Measurements from ENCODE around the gene CEBPG.

Gene CEBPG

GRCh38 chr19:33373453-33374235, at the start of gene CEBPG:
Gene CEBPG (plus strand): TSS chr19:33373709. CDS start chr19:33379240, 5,531 bp downstream.
- H3K36me3 Mint-ChIP-seq: peaks cover 13% of the 10 kb centered on the region
- peak within 1 kb of the TSS; percentile 88 for H3K4me3 Mint-ChIP-seq
- ATAC-seq: peak; percentile 96
- H3K27ac Mint-ChIP-seq: peak within 1 kb of the TSS; percentile 95
- H3K27me3 Mint-ChIP-seq: no peaks in the 10 kb centered on the region
- H3K9me3 Mint-ChIP-seq: no peaks in the 10 kb centered on the region
- peaks cover 50% of the 10 kb centered on the region for H3K4me1 Mint-ChIP-seq

GRCh38 chr19:33324628-33325027, 48.9 kb upstream of the CEBPG start:
- H3K4me1 Mint-ChIP-seq: no peaks in the 10 kb centered on the region
- H3K9me3 Mint-ChIP-seq: peaks cover 13% of the 10 kb centered on the region
- H3K4me3 Mint-ChIP-seq: no peak overlapping the region
- peaks cover 17% of the 10 kb centered on the region for H3K27me3 Mint-ChIP-seq
- no peak overlapping the region for H3K27ac Mint-ChIP-seq
- H3K36me3 Mint-ChIP-seq: no peaks in the 10 kb centered on the region
- ATAC-seq: no peak

GRCh38 chr19:33325920-33326319, 47.6 kb upstream of the CEBPG start:
- Mint-ChIP-seq H3K27ac (no peak overlapping the region), H3K36me3 (no peaks in the 10 kb centered on the region), H3K4me1 (no peaks in the 10 kb centered on the region), H3K27me3 (peaks cover 26% of the 10 kb centered on the region), H3K4me3 (no peak overlapping the region), H3K9me3 (peaks cover 8% of the 10 kb centered on the region)
- ATAC-seq: no peak

- Mint-ChIP-seq H3K27me3 (peaks cover 26% of the 10 kb centered on the region), H3K9me3 (no peaks in the 10 kb centered on the region), H3K4me1 (peaks cover 9% of the 10 kb centered on the region), H3K4me3 (no peak overlapping the region), H3K27ac (no peak overlapping the region), H3K36me3 (no peaks in the 10 kb centered on the region)
- no peak for ATAC-seq
Measured at GRCh38 chr19:33329060-33329459, 44.4 kb upstream of the CEBPG start.

GRCh38 chr19:33329736-33330135, 43.8 kb upstream of the CEBPG start:
- Mint-ChIP-seq H3K4me1 (peaks cover 9% of the 10 kb centered on the region), H3K36me3 (no peaks in the 10 kb centered on the region), H3K27me3 (peaks cover 26% of the 10 kb centered on the region), H3K27ac (no peak overlapping the region), H3K4me3 (no peak overlapping the region), H3K9me3 (no peaks in the 10 kb centered on the region)
- ATAC-seq: no peak

- no peak overlapping the region for H3K27ac Mint-ChIP-seq
- H3K9me3 Mint-ChIP-seq: no peaks in the 10 kb centered on the region
- H3K27me3 Mint-ChIP-seq: peaks cover 26% of the 10 kb centered on the region
- no peaks in the 10 kb centered on the region for H3K36me3 Mint-ChIP-seq
- H3K4me1 Mint-ChIP-seq: peaks cover 9% of the 10 kb centered on the region
- peak; percentile 69 for ATAC-seq
- no peak overlapping the region for H3K4me3 Mint-ChIP-seq
Measured at GRCh38 chr19:33332248-33332647, 41.3 kb upstream of the CEBPG start.

GRCh38 chr19:33333151-33333550, 40.4 kb upstream of the CEBPG start:
- Mint-ChIP-seq H3K36me3 (no peaks in the 10 kb centered on the region), H3K27ac (no peak overlapping the region), H3K27me3 (peaks cover 24% of the 10 kb centered on the region), H3K4me1 (peaks cover 9% of the 10 kb centered on the region), H3K4me3 (no peak overlapping the region), H3K9me3 (peaks cover 3% of the 10 kb centered on the region)
- ATAC-seq: no peak

- Mint-ChIP-seq H3K36me3 (no peaks in the 10 kb centered on the region), H3K27me3 (peaks cover 19% of the 10 kb centered on the region), H3K4me3 (no peak overlapping the region), H3K27ac (no peak overlapping the region), H3K4me1 (peaks cover 9% of the 10 kb centered on the region), H3K9me3 (peaks cover 3% of the 10 kb centered on the region)
- no peak for ATAC-seq
Measured at GRCh38 chr19:33333642-33334041, 39.9 kb upstream of the CEBPG start.

- Mint-ChIP-seq H3K4me3 (no peak overlapping the region), H3K4me1 (peaks cover 9% of the 10 kb centered on the region), H3K27me3 (peaks cover 16% of the 10 kb centered on the region), H3K36me3 (no peaks in the 10 kb centered on the region), H3K9me3 (peaks cover 3% of the 10 kb centered on the region), H3K27ac (no peak overlapping the region)
- ATAC-seq: no peak
Measured at GRCh38 chr19:33334271-33334670, 39.2 kb upstream of the CEBPG start.

GRCh38 chr19:33335446-33335845, 38.1 kb upstream of the CEBPG start:
- Mint-ChIP-seq H3K4me1 (peaks cover 9% of the 10 kb centered on the region), H3K27ac (no peak overlapping the region), H3K36me3 (no peaks in the 10 kb centered on the region)

GRCh38 chr19:33339016-33339984, 34.2 kb upstream of the CEBPG start:
- H3K4me3 Mint-ChIP-seq: no peak overlapping the region
- peaks cover 38% of the 10 kb centered on the region for H3K27me3 Mint-ChIP-seq
- peaks cover 3% of the 10 kb centered on the region for H3K9me3 Mint-ChIP-seq
- no peak for ATAC-seq
- no peaks in the 10 kb centered on the region for H3K4me1 Mint-ChIP-seq
- H3K27ac Mint-ChIP-seq: no peak overlapping the region
- H3K36me3 Mint-ChIP-seq: no peaks in the 10 kb centered on the region

More at GRCh38 chr19:33335446-33335845, 38.1 kb upstream of the CEBPG start:
- H3K9me3 Mint-ChIP-seq: peaks cover 3% of the 10 kb centered on the region
- no peak overlapping the region for H3K4me3 Mint-ChIP-seq
- ATAC-seq: no peak
- H3K27me3 Mint-ChIP-seq: peaks cover 15% of the 10 kb centered on the region

- Mint-ChIP-seq H3K36me3 (no peaks in the 10 kb centered on the region), H3K4me3 (no peak overlapping the region), H3K27me3 (peaks cover 55% of the 10 kb centered on the region), H3K4me1 (no peaks in the 10 kb centered on the region), H3K27ac (no peak overlapping the region), H3K9me3 (peaks cover 3% of the 10 kb centered on the region)
- ATAC-seq: no peak
Measured at GRCh38 chr19:33340991-33341390, 32.5 kb upstream of the CEBPG start.

- no peaks in the 10 kb centered on the region for H3K4me1 Mint-ChIP-seq
- H3K27me3 Mint-ChIP-seq: peaks cover 72% of the 10 kb centered on the region
- H3K36me3 Mint-ChIP-seq: no peaks in the 10 kb centered on the region
- H3K27ac Mint-ChIP-seq: no peak overlapping the region
- H3K9me3 Mint-ChIP-seq: no peaks in the 10 kb centered on the region
- no peak for ATAC-seq
- no peak overlapping the region for H3K4me3 Mint-ChIP-seq
Measured at GRCh38 chr19:33343301-33343700, 30.2 kb upstream of the CEBPG start.

- Mint-ChIP-seq H3K4me3 (no peak overlapping the region), H3K9me3 (no peaks in the 10 kb centered on the region), H3K27me3 (peaks cover 72% of the 10 kb centered on the region), H3K4me1 (no peaks in the 10 kb centered on the region), H3K27ac (no peak overlapping the region), H3K36me3 (no peaks in the 10 kb centered on the region)
- no peak for ATAC-seq
Measured at GRCh38 chr19:33343859-33344572, 29.5 kb upstream of the CEBPG start.

- Mint-ChIP-seq H3K27me3 (peaks cover 66% of the 10 kb centered on the region), H3K4me3 (no peak overlapping the region), H3K4me1 (no peaks in the 10 kb centered on the region), H3K27ac (no peak overlapping the region), H3K9me3 (no peaks in the 10 kb centered on the region), H3K36me3 (no peaks in the 10 kb centered on the region)
- no peak for ATAC-seq
Measured at GRCh38 chr19:33344573-33344925, 29.0 kb upstream of the CEBPG start.
